ENCODE data around the gene TXNRD1. TPM values are rescaled to one million over a fixed set of nuclear protein-coding genes. Genes with fewer than 3 reads are reported as not detected.

Gene TXNRD1
- total and polyA plus RNA-seq, 2 of the 8 experiments (the other 6 are each of a cell fraction or from before 2014, with no cell fraction given): 56.8 to 127 TPM

DNA sequence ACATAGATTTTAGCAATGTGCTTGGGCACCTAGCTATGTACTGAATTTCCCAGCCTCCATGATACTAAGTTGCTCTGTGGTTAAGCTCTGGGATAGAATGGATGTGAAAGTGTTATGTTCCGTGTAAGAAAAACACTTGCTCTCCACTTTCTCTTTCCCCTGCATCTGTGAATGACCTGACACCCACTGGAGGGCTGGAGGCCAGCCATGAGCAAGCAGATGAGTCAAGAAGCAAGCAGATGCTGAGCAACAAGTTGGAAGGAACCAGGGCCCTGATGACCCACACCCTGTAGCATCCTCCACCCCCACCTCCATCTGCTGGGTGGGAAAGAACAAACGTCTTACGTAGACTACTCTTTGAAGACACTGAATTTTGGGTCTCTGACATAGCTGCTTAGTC lies 144.6 kb downstream of the TXNRD1 start:
- POLR2A ChIA-PET (ENCODE audit: partially characterized antibody): no interaction called here
- FAIRE-seq: no peak
- H3K14ac ChIP-seq (ENCODE audit: insufficient read length): no peak overlapping the region

More for the DNA sequence above, 144.6 kb downstream of the TXNRD1 start:
- Histone ChIP-seq H3K23me2 (ENCODE audit: low read depth, low read length) (no peaks in the 10 kb centered on the region), H3K36me3 (ENCODE audit: control insufficient read depth in 2 of 4, insufficient read depth in 4 of 4, low read length in 3 of 4) (no peaks in the 10 kb centered on the region), H2AK5ac (ENCODE audit: low read depth, low read length) (no peak overlapping the region), H3K9ac (replicated peaks in 1 of 4; ENCODE audit: extremely low read depth in 1 of 4, low read depth in 3 of 4, low read length in 3 of 4) (no peak overlapping the region), H3K4me3 (ENCODE audit: extremely low read depth in 1 of 4, insufficient read depth in 2 of 4, low read depth in 3 of 4, low read length in 4 of 4) (no peak overlapping the region), H3K27me3 (replicated peaks in 1 of 4; ENCODE audit: control insufficient read depth in 3 of 4, extremely low read depth in 1 of 4, insufficient read depth in 3 of 4, low read length in 3 of 4) (no peaks in the 10 kb centered on the region), H2AFZ (ENCODE audit: low read length) (no peak overlapping the region), H3K23ac (ENCODE audit: insufficient read length) (no peak overlapping the region), H2BK15ac (ENCODE audit: low read length) (no peak overlapping the region; the same call in 1 of the 2 replicates), H4K5ac (ENCODE audit: insufficient read length, low read depth, low read length) (no peak overlapping the region), H4K91ac (replicated peaks; ENCODE audit: insufficient read length, low read length) (no peak overlapping the region), H3K79me1 (ENCODE audit: low read depth, low read length) (no peaks in the 10 kb centered on the region), H3K27ac (ENCODE audit: low read depth, low read length) (no peak overlapping the region), H3K18ac (ENCODE audit: extremely low read depth, low read length) (no peak overlapping the region), H3K4ac (replicated peaks; ENCODE audit: insufficient read length, low read depth, low read length) (no peak overlapping the region), H4K20me1 (replicated peaks in 1 of 2; ENCODE audit: control insufficient read depth in 1 of 2, insufficient read depth in 2 of 2, low read length in 2 of 2) (no peaks in the 10 kb centered on the region), H2BK12ac (ENCODE audit: low read depth, low read length) (no peak overlapping the region), H3K79me2 (ENCODE audit: control insufficient read depth in 1 of 2, insufficient read depth in 2 of 2, low read length in 2 of 2) (no peaks in the 10 kb centered on the region), H2BK20ac (ENCODE audit: low read length) (no peak overlapping the region), H3K4me2 (ENCODE audit: insufficient read depth in 1 of 2, low read depth in 2 of 2, low read length in 2 of 2) (no peak overlapping the region), H3K4me1 (replicated peaks in 1 of 4; ENCODE audit: control insufficient read depth in 3 of 4, insufficient read depth in 4 of 4, low read length in 3 of 4) (no peaks in the 10 kb centered on the region), H2BK5ac (ENCODE audit: low read depth, low read length) (no peak overlapping the region), H3K9me3 (ENCODE audit: insufficient read depth in 2 of 2, low read depth in 1 of 2, low read length in 1 of 2) (no peaks in the 10 kb centered on the region), H4K8ac (ENCODE audit: extremely low read depth, insufficient read depth, low read length) (no peak overlapping the region), H2BK120ac (replicated peaks; ENCODE audit: low read depth, low read length) (no peak overlapping the region), H3K56ac (replicated peaks; ENCODE audit: insufficient read length, low read depth, low read length) (no peak overlapping the region)
- WGBS, 2 experiments (ENCODE audit: extremely low coverage in 1 of 2, insufficient coverage in 1 of 2, insufficient read length in 1 of 2, insufficient replicate concordance in 2 of 2, low coverage in 1 of 2, low lambda C conversion rate in 2 of 2, missing lambda C conversion rate in 1 of 2): 84% methylated on average over 3 of the region's 3 CpGs; no CpG with 5 or more reads in 1 of the 2 experiments
- DNase-seq (ENCODE audit: low read depth in 1 of 2, low spot score in 2 of 2): no peak
- no peak for TF ChIP-seq CTBP2 (IDR thresholded peaks at IDR 0.05; ENCODE audit: borderline replicate concordance, insufficient read depth, insufficient read length, low read length)
- TF ChIP-seq PHF8 (conservative IDR thresholded peaks at IDR 0.05; ENCODE audit: low read depth, low read length): no peak
- TF ChIP-seq KDM5A (IDR thresholded peaks at IDR 0.05; ENCODE audit: low read length): no peak
- no peak for TF ChIP-seq CHD2 (IDR thresholded peaks at IDR 0.05; ENCODE audit: low read length)
- CTCF ChIA-PET (ENCODE audit: partially characterized antibody): interaction anchor here (0.6 to 2.2 kb wide), 8 partner anchors 17 to 711 kb away, joined by 3 to 16 read pairs (median 4); no protein-coding TSS in a partner anchor

Measured in H1 (cell line).